ENCODE data around the gene BTNL8.

The BTNL8 gene, protein sequence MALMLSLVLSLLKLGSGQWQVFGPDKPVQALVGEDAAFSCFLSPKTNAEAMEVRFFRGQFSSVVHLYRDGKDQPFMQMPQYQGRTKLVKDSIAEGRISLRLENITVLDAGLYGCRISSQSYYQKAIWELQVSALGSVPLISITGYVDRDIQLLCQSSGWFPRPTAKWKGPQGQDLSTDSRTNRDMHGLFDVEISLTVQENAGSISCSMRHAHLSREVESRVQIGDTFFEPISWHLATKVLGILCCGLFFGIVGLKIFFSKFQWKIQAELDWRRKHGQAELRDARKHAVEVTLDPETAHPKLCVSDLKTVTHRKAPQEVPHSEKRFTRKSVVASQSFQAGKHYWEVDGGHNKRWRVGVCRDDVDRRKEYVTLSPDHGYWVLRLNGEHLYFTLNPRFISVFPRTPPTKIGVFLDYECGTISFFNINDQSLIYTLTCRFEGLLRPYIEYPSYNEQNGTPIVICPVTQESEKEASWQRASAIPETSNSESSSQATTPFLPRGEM

DNA sequence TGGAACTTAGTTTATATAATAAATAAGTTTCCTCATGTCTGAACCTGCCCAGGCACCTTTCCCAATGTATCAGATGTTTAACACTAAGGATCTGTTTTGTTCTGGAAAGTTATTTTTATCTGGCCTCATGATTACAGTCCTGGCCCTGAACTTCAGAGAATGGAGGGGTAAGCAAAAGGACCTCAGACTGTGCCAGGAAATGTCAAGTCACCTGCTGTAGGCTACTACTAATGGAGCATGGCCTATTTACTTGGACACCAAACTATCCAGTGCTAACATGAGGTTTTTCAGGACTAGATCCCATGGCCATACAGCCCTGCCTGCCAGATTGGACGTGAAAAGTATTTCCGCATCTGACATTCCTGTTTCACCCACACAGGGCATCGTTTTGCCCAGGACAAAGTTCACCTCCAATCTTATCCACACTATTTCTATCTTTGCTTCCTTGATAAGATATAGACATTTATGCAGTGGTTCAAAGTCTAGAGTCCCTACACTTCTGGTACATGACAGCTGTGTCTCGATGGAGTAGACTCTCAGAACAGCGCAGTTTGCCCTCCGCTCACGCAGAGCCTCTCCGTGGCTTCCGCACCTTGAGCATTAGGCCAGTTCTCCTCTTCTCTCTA, at the start of gene BTNL8:
Gene BTNL8 (plus strand): TSS at position 539 of the 626 bp plus-strand sequence. CDS start 152 bp downstream, outside the sequence.
- no peak for DNase-seq (ENCODE audit: low read depth, low spot score)

DNA sequence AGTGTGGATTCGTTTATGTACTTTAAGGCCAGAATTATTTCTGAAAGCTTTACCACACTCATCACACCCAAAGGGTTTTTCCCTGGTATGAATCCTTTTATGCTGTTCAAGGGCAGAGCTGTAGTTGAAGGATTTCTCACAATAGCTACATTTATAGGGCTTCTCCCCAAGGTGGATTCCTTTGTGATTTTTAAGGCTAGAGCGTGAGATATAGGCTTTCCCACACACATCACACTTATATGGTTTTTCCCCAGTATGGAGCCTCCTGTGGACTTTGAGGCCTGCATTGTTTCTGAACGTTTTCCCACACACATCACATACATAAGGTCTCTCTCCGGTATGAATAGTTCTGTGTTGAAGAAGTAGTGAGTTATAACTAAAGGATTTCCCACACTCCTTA, 49.1 kb upstream of the BTNL8 start:
- no peak for DNase-seq (ENCODE audit: low read depth, low spot score)

DNA sequence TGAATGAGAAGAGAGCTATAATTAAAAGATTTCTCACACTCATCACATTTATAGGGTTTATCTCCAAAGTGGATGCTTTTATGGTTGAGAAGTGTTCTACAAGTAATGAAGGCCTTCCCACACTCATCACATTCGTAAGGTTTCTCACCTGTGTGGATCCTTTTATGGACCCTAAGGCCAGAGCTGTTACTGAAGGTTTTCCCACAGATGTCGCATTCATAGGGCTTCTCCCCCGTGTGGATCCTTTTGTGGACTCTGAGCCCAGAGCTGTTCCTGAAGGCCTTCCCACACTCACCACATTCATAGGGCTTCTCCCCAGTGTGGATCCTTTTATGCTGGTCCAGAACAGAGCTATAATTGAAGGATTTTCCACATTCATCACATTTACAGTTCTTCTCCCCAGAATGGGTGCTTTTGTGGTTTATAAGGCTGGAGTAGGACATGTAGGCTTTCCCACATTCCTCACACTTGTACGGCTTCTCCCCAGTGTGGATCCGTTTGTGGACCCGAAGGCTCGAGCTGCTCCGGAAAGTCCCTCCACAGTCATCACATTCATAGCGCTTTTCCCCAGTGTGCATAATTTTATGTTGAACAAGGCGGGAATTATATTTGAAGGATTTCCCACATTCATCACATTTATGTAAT, 48.4 kb upstream of the BTNL8 start:
- no peak for DNase-seq (ENCODE audit: low read depth, low spot score)

DNA sequence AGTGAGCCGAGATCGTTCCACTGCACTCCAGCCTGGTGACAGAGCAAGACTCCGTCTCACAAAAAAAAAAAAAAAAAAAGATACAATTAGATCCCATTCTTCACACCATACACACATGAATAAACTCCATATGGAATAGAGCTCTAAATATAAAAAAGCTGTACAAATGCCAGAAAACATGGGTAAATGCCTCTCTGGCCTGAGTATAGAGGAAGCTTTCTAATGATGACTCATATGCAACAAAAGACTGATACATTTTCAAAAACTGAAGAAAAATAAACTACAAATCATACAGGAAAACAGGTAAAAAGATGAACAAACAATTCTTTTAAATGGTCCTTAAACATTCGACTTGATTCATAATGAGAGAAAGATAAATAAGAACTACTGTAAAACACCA, 46.5 kb upstream of the BTNL8 start:
- no peak for DNase-seq (ENCODE audit: low read depth, low spot score)

DNA sequence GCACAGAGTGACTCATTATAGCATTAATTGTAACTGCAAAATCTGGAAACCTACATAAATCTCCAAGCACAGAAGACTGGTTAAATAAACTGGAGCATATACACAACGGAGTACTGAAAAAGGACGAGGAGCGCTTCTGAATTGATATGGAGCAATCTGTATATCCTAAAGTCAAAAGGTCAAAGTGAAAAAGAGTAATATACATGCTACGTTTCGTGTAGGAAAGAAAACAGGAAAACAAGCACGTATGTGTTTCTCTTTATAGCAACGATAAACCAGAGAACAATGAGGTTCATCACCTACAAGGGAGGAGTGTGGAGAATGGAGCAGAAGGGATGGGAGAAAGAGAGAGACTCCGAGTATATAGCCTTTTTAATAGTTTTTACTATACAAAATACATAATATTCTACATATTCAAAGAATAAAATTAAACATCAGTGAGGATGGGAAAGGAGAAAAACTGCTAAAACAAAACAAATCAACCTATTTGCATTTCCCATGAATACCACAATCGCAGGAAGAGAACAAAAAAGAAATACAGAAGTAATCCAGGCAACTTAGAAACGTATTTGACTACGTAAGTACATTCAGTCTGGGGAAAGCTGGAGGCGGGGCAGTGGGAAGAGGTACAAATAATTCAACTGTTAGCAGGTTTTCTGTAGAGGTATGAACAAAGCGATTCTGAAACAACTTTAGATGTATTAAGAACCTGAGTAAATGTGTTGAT, 45.7 kb upstream of the BTNL8 start:
- no peak for DNase-seq (ENCODE audit: low read depth, low spot score)

DNA sequence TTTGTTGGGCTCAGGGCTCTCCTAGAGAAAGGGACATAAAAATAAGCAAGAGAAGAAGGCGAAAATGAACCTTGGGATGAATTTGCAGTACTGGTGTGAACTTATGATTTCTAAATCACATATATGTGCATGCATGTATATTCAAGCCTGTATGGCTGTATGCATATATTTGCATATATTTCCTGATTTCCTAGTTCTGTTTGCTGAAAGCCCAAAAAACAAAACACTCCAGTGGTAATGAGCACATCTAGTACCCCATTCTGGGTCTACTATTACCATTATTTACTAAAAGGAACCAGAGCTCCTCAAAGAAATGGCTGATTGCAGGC, 45.1 kb upstream of the BTNL8 start:
- DNase-seq (ENCODE audit: low read depth, low spot score): no peak

DNA sequence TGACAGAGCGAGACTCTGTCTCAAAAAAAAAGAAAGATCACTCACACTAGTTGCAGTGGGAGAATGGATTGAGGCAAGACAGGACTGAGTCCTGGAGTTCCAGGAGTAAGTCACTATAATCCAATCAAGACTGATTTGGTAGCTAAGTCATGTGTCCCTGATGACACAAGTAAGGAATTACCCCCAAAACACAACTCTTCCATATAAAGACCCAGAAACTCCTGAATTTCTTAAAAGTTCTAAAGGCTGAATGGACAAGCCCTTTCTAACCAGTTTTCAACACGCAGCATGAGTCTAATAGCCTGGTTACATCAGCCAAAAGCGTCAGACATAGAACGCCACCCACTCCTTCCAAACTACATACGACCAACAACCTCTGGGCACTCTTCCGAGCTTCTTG, 40.4 kb upstream of the BTNL8 start:
- no peak for DNase-seq (ENCODE audit: low read depth, low spot score)

DNA sequence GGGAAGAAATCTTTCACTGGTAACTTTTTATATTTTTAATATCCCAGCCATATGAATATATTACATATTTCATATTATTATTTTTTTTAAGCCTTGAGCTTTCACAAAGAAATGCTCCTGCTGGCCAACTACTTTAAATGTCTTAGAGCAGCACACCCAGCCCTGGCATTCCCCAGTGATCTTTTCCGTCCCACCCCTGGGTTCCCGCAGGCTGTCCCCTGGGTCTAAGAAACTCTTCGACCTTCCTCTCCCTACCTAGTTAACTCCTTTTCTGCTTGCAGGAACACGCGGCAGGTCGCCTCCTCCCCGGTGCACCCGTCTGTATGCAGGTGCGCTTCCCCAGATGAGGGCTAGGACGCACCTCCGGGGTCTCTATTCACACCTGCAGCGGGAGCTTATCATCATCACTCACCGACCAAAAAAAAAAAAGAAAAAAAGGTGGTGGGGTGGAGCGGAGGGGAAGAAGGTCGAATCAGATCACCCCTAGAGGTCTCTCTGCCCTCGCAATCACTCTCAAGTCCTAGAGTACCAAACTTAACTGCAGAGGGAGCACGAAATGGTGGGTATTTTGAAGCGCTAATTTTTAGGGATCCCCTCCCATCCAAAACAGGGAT, 38.6 kb upstream of the BTNL8 start:
- peak; percentile 16 for DNase-seq (ENCODE audit: low read depth, low spot score)

DNA sequence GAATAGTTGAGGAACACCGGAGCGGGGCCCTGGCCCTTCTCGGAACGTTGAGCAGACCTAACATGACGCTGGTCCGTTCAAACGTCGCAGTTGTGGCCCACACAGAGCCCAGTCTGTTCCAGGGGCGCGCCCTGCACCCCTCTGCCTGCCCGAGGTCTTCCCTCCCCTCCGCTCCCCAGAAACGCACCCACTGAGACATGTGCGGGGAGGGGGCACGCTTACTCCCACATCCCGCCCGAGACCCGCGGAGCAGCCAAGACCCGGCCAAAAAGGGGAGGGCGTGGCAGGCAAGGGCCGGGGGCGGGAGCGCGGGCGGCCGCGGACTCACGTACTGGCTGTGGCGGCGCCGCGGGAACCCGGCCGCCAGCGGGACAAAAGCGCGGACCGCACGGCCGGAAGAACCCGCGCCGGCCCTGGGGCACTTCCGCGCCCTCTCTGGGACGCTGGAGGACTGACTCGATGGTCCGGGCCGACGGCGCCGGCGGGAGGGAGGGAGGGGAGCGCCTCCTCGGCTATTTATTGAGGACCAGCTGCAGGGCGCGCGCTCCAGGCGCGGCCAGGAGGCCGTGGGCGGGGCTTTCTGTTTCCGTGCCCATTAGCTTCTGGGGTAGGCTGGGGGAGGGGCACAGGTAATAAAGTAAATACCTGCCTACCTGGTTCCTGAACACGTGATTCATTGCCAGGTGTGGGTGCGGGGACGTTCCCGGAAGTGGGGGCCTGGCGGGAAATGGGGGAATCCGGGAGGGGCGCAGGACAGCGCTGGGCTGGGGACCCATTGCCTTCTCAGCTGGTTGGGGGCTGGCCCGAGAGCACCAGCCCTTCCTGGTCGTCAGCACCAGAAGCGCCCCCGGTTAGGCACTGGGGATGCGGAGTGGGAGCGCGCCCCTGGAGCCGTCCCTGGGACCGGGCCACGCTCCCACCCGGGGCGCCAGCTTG, 37.8 kb upstream of the BTNL8 start, which contains the start of gene ZFP62:
Gene ZFP62 (minus strand): TSS at position 390 of the 936 bp plus-strand sequence. CDS start 57 bp downstream, at position 333.
- peak; percentile 70 for DNase-seq (ENCODE audit: low read depth, low spot score)

DNA sequence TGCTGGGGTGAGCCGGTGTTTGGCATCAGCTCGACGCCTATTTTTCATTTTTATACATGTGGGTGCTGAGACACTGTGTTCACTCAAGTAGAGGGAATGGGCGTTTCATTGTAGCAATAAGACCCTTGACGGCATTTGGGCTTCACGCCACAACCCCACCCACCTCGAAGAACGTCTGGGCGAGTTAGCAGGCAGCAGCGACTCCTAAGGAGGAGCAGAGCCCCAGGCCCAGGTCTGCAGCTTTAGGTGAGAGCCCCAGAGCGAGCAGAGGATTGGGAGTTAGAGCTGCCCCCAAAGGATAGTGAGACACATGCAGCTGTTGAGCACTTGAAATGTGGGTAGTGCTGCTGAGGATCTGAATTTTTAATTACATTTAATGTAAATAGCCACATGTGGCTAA, 36.3 kb upstream of the BTNL8 start:
- no peak for DNase-seq (ENCODE audit: low read depth, low spot score)

DNA sequence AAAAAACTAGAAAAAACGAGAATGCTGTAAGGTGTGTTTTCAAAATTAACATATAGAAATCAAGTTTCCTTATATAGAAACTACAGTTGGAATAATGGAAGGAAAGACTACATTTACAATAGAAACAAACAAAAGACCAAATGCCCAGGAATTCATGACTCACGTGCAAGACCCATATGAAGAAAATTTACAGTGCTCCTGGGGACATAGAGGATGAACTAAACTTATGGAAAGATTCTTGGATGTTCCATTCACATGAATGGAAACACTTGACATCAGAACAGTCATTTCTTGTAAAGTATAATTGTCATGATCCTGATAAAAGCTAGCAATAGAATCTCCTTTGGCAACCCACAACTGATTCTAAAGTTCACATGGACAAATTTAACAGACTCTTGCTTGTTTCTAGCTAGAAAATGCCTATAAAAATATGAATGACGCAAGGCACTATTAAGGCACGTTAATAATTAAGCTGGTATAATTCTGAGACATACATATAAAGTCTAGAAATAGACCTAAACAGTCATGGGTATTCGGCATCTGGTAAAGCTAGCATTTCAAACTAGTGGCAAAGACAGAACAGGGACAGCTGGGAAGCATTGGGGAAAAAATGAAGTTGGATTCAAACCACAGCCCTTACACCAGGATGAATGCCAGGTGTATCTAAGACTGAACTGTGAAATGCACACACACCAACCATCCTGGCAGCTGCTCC, 32.8 kb upstream of the BTNL8 start:
- DNase-seq (ENCODE audit: low read depth, low spot score): no peak

DNA sequence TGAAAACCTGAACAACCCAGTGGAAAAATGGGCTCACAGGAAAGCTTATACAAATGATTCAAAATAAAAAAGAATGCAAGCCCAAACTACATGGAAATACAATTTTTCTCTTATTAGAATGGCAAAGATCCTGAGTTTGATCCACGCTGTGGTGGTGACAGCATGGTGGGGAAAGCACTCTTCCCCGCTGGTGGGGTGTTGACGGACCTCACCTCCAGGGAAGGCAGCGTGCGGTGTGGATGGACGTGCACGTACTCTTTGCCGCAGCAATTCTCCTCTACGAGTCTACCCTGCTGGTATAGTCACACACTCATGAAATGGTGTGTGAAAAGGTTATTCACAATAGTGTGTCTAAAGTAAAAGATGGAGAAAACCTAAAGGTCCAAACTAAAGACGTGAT, 32.0 kb upstream of the BTNL8 start:
- no peak for DNase-seq (ENCODE audit: low read depth, low spot score)

DNA sequence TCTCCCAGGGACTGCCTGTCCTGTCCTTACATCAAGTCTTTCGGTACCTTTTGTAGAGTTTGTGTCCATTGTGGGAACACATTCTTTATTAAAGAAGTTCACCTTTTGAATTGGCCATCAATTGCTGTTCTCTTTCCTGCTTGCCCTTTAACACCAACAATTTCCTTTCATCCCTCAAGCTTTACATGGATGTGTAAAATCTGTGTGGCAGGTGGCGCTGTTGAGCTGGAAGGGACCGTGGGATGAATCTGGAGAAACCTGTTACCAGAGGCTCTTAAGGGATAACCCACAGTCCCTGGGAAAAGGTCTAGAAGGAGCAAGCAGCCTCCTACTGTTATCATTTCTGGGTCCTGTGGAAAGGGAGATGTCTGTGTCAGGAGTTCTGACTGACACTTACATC, 30.0 kb upstream of the BTNL8 start:
- peak; percentile 15 for DNase-seq (ENCODE audit: low read depth, low spot score)

DNA sequence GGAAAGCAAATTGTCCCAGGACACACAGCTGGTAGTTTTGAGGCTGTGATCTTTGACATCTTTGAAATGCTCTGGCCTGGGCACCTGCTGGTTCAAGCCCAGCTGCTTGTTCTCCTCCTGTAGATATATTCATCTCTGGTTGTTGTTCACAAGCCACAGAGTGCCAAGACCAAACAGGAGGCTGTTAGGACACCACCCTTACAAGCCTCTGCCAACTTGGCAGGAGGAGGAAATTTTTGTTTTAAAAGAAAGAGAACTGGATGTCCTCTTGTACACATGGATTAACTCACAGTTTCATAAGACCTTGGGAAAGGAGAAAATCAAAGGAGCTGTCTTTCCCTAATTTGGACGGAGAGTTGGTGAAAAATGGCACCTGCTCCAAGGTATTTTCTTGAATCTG, 29.4 kb upstream of the BTNL8 start:
- DNase-seq (ENCODE audit: low read depth, low spot score): no peak

DNA sequence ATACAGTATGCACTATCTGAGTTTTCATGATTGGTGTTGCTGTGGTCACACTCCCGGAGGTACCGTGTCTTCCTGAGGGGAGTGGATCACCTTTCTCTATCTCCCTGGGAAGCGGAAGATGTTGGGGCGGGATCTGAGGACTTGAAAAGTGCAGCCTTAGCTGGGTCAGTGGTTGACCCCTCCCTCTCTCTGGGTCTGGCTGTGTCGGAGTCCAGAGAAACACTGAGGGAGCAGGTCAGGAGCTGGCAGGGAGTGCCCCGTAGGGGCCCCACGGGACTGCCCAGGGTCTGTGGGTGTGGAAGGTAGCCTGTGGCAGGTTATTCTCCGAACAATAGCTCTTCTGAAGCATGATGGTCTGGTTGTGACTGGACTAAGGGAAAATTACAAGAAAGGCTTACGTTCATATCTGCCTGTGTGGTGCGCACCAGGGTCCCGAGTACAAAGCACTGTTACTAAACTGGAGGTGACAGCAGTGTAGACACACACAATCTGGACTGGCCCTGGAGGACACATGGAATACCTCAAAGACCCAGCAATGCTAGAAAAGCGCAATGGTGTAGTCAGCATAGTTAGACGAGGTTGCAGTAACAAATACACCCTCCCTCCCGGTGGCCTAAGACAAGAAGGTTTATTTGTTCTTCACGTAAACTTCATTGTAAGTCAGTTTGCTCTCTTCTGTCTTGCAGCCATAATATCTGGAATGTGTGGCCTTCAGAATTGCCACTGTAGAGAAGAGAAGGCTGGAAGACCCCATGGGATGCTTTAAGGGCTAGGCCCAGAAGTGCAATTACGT, 28.5 kb upstream of the BTNL8 start:
- no peak for DNase-seq (ENCODE audit: low read depth, low spot score)

DNA sequence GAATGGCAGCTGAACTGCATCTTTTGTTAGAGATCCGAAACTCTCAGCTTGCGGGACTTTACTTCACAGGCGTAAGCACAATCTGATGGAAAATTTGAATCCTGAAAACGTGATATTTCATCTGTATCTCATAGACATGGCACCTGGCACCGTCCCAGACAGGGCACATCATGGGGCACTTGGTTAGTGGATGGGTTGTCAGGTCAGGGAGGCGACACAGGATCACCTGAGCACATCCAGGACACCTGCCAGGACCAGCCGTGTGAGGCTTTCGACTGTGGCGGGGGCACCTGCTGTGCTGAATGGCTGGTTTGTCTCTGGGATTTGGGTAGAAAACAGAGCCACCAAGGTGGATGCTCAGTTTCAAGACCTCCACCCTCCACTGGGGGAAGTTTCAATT, 26.5 kb upstream of the BTNL8 start:
- no peak for DNase-seq (ENCODE audit: low read depth, low spot score)

DNA sequence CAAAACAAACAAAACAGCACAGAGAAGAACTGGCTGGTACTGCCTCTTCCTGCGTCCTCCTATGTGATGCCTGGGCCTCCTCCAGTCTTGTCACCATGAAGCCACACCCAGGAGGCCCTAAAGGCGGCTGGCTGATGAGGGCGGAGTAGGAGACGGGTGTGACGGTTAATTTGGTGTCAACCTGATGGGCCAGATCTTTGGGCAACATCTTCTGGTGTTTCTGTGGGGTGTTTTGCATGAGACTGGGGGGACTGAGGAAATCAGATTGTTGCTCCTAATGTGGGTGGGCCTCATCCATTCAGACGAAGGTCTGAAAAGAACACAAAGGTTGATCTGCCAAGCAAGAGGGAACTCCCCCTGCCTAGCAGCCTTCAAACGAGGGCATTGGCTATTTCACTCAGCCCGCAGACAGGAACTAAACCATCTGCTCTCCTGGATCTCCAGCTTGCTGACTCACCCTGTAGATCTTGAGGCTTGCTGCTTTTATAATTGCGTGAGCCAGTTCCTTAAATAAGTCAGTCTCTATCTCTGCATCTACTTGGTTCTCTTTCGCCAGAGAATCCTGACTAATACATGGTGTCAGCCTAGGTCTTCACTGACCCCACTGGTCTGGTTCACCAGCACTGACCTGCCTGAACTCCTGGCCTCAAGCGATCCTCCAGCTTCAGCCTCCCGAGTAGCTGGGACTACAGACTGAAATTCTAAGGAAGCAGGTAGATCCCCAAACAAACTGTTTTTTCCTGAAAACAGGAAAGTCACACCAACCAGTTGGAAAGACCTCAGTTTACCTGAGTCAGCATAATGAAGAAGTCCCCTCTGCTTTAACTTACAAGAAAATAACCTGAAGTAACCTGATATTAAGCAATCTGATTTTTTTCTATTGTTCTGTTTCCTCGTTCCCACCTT, 25.1 kb upstream of the BTNL8 start:
- peak; percentile 5 for DNase-seq (ENCODE audit: low read depth, low spot score)

All from activated CD4-positive, CD25-positive, alpha-beta regulatory T cell treated with anti-CD3 and anti-CD28 coated beads, Interleukin-2, amount 50 U/mL, for 16 hours (primary cell).